Right lobe of liver (tissue), 6 donors: ENCODE data around the gene VAV3. TPM values are rescaled to one million over a fixed set of nuclear protein-coding genes. Genes with fewer than 3 reads are reported as not detected.
"Not testable (repeated sequence)": the region's sequence is repeated elsewhere in the genome, so short reads cannot be mapped to it uniquely, and the experiment has no call there.

ENCODE experiments used
- ATAC-seq, 4 donors: fragments of 200-7000 bp; cut with Tn5 transposase; one replicate each; pipeline ENCODE4 v1.9.1; 2020; ENCODE audit warnings: mild to moderate bottlenecking in 4 of 4, moderate library complexity in 4 of 4
- DNase-seq, 3 donors: peaks; one replicate each; pipeline ENCODE4 v3.0.0-alpha.2; 2020
- H3K27ac ChIP-seq, 3 donors: fragments of 200-600 bp; one replicate each; pipeline ENCODE4 v1.8.0; 2022
- H3K27me3 ChIP-seq, 2 donors: fragments of 200-600 bp; one replicate each; pipeline ENCODE4 v1.8.0; 2022
- H3K36me3 ChIP-seq, 4 donors: fragments of 200-600 bp; sonication (generic) in 1 of 4; one replicate each; pipeline versions ENCODE4 v1.5.1 to v1.8.0; 2017 to 2022; ENCODE audit warnings: control low read depth in 1 of 4
- H3K4me1 ChIP-seq, 4 donors: fragments of 200-600 bp; sonication (generic) in 1 of 4; one replicate each; pipeline versions ENCODE4 v1.5.1 to v1.8.0; 2017 to 2022; ENCODE audit warnings: control low read depth in 1 of 4
- H3K4me3 ChIP-seq, 3 donors: fragments of 200-600 bp; one replicate each; pipeline ENCODE4 v1.8.0; 2022
- H3K9me3 ChIP-seq, 4 donors: fragments of 200-600 bp; sonication (generic) in 1 of 4; one replicate each; pipeline versions ENCODE4 v1.5.1 to v1.8.0; 2017 to 2022; ENCODE audit warnings: control low read depth in 1 of 4
- POLR2A ChIP-seq: fragments of 450-650 bp; IDR thresholded peaks from one replicate; pipeline ENCODE4 v1.6.1; 2017; ENCODE audit warnings: antibody characterized with exemption, mild to moderate bottlenecking
- WGBS: methylation state at CpG from one replicate; pipeline ENCODE4 v1.1.6; 2018; ENCODE audit warnings: low coverage, low lambda C conversion rate; ENCODE audit not compliant: insufficient coverage; ENCODE audit errors: missing lambda C conversion rate; 5-methylcytosine and 5-hydroxymethylcytosine counted together
- intact Hi-C, 2 donors: fragments of 100-400 bp; cut with DNase I; formaldehyde crosslinking; loops; one replicate each; pipeline versions ENCODE4 v1.11.2 to v1.14.1; 2022
- total RNA-seq, 6 experiments: library from RNA; depleted of rRNA in 2 of 6; stranded (reverse); fragments of >200 nt in 2 of 6; fragmentation: NEBNext Ultra II Directional in 3 of 6; extraction: Animal tissue kit (Norgen Biotek cat#: 25700) in 3 of 6; gene quantifications; one replicate each; pipeline versions ENCODE4 v1.1.0 to v1.2.4, GENCODE V29; 2016 to 2023
- TF ChIP-seq, protein P1 (sequence below), 4 donors: fragments of 200-600 bp in 3 of 4; fragments of 450-650 bp in 1 of 4; IDR thresholded peaks; one replicate each; pipeline versions ENCODE4 v1.5.1 to v1.8.0; 2016 to 2022; ENCODE audit warnings: antibody characterized with exemption in 4 of 4, mild to moderate bottlenecking in 2 of 4
- donor health status: DM: no; HTN: yes; CAD: no.
- donor health status: DM: no; HTN: no; CAD: no.
- donor health status: DM: no; HTN: no; CAD: no.
- donor health status: DM: no; HTN: yes; CAD: no.
- donor health status: DM: no; HTN: yes; CAD: no.

VAV3 gene
- total RNA-seq, 6 experiments from 2014 or later: 0.77 to 3.6 (median 1.5) TPM

DNA sequence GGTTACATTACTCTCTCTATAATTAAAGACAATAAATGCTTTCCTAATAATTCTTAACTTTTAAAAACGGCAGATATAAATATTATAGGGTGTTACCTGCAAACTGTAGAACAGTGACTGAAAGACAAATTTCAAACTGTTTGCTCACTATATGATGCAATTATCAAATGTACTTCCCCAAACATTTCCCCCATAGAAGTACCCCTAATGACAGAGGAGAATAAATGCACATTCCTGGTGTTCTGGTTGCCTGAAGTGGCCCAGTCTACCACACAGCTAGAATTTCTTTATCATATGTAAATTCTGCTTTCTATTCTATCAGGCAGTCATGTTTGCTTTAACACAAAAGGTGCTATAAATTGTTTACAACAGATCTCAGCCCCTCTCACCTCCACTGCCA is 70.4 kb downstream of the VAV3 start:
- Histone ChIP-seq H3K27me3 (no peaks in the 10 kb centered on the region), H3K9me3 (no peaks in the 10 kb centered on the region), H3K27ac (no peak overlapping the region), H3K4me1 (no peaks in the 10 kb centered on the region), H3K4me3 (no peak overlapping the region), H3K36me3 (no peaks in the 10 kb centered on the region)
- no peak for DNase-seq
- ATAC-seq: no peak
- intact Hi-C loops: no loop called here
- WGBS: 30% methylated on average over 1 of the region's 1 CpG
- TF ChIP-seq, protein P1, sequence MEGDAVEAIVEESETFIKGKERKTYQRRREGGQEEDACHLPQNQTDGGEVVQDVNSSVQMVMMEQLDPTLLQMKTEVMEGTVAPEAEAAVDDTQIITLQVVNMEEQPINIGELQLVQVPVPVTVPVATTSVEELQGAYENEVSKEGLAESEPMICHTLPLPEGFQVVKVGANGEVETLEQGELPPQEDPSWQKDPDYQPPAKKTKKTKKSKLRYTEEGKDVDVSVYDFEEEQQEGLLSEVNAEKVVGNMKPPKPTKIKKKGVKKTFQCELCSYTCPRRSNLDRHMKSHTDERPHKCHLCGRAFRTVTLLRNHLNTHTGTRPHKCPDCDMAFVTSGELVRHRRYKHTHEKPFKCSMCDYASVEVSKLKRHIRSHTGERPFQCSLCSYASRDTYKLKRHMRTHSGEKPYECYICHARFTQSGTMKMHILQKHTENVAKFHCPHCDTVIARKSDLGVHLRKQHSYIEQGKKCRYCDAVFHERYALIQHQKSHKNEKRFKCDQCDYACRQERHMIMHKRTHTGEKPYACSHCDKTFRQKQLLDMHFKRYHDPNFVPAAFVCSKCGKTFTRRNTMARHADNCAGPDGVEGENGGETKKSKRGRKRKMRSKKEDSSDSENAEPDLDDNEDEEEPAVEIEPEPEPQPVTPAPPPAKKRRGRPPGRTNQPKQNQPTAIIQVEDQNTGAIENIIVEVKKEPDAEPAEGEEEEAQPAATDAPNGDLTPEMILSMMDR (IDR thresholded peaks at IDR 0.05): no peak
- no peak for TF ChIP-seq POLR2A

GRCh38 chr1:107893350-107893749 is 71.6 kb downstream of the VAV3 start:
- H3K4me3 ChIP-seq, ATAC-seq, H3K36me3 ChIP-seq: not testable (repeated sequence)

DNA sequence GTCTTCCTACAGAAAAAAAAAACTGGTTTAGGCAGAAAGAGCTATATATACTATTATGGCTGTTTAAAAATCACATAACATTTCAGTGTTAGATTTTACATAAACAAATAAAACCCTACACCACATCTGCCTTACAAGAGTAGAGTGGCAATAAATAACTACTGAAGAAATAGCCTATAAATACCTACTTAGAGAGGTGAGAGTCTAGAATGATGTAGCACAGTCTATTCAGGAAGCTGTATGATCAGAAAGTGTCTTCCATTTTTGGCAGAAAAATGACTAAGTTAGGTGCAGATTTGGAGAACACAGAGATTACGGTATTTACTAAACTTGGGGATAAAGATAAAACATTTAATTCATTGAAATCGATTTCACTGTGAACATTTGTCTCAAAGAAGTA is 75.5 kb downstream of the VAV3 start:
- 51% methylated on average over 2 of the region's 2 CpGs for WGBS
- Histone ChIP-seq H3K27ac (no peak overlapping the region), H3K4me3 (no peak overlapping the region), H3K4me1 (no peaks in the 10 kb centered on the region), H3K27me3 (no peaks in the 10 kb centered on the region), H3K36me3 (no peaks in the 10 kb centered on the region), H3K9me3 (no peaks in the 10 kb centered on the region)
- ATAC-seq (no peak), DNase-seq (no peak)
- TF ChIP-seq, protein P1 (IDR thresholded peaks at IDR 0.05): no peak
- TF ChIP-seq POLR2A: no peak
- intact Hi-C loops: no loop called here

More at GRCh38 chr1:107893350-107893749, 71.6 kb downstream of the VAV3 start:
- H3K27me3 ChIP-seq, H3K27ac ChIP-seq, H3K9me3 ChIP-seq, DNase-seq, H3K4me1 ChIP-seq, intact Hi-C loops: not testable (repeated sequence)
- WGBS: 79% methylated on average over 2 of the region's 2 CpGs

GRCh38 chr1:107883562-107883961 is 81.4 kb downstream of the VAV3 start:
- ATAC-seq: peak in 3 of 4 donors; percentile 15 to 48 (median 35)
- H3K4me1 ChIP-seq: no peaks in the 10 kb centered on the region
- no peak overlapping the region for H3K4me3 ChIP-seq
- no peaks in the 10 kb centered on the region for H3K36me3 ChIP-seq
- TF ChIP-seq, protein P1 (IDR thresholded peaks at IDR 0.05): no peak
- no peak for TF ChIP-seq POLR2A
- H3K27me3 ChIP-seq: no peaks in the 10 kb centered on the region
- intact Hi-C loops: no loop called here
- H3K27ac ChIP-seq: no peak overlapping the region
- no peak for DNase-seq
- no peaks in the 10 kb centered on the region for H3K9me3 ChIP-seq

DNA sequence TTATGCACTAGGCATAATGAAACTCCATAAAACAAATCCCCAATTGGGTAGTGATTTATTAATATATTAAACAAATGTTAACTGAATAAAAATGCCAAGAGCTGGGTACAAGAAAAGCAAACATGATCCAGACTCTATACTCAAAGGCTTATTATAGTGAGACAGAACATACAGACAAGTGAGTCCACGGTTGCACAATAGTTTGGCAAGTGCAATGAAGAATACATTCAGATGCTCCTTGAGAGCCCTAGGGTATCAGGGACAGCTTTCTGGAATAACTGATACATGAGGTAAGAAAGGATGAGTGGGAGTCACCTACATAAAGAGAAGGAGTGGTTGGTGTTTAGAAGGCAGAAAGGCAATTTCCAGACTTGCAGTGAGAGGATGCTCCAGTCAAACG is 85.1 kb downstream of the VAV3 start:
- Histone ChIP-seq H3K27me3 (no peaks in the 10 kb centered on the region), H3K9me3 (no peaks in the 10 kb centered on the region), H3K4me3 (no peak overlapping the region), H3K36me3 (no peaks in the 10 kb centered on the region), H3K4me1 (no peaks in the 10 kb centered on the region), H3K27ac (no peak overlapping the region)
- intact Hi-C loops: no loop called here
- TF ChIP-seq, protein P1 (IDR thresholded peaks at IDR 0.05): no peak
- no peak for TF ChIP-seq POLR2A
- 49% methylated on average over 2 of the region's 2 CpGs for WGBS
- no peak for ATAC-seq
- no peak for DNase-seq
